ENCODE results near the gene OSBPL3. TPM values are rescaled to one million over a fixed set of nuclear protein-coding genes. Genes with fewer than 3 reads are reported as not detected.

The OSBPL3 gene
- polyA plus RNA-seq, 4 donors = 15.4 to 29.9 (median 21.2) TPM

GRCh38 chr7:24981171-24981951, 1.4 kb upstream of the OSBPL3 start:
- DNase-seq (ENCODE audit: low read depth in 4 of 4, low spot score in 2 of 4) = peak in 2 of 4 donors; percentile 23

GRCh38 chr7:24980534-24981170, 674 bp upstream of the OSBPL3 start:
- DNase-seq (ENCODE audit: low read depth in 4 of 4, low spot score in 2 of 4) = no peak

GRCh38 chr7:24979470-24979862, 512 bp downstream of the OSBPL3 start:
- peak in 1 of 4 donors; percentile 34 for DNase-seq (ENCODE audit: low read depth in 4 of 4, low spot score in 2 of 4)

- no peak for DNase-seq (ENCODE audit: low read depth in 4 of 4, low spot score in 2 of 4)
These were observed 1.0 kb downstream of the OSBPL3 start for GRCh38 chr7:24978843-24979469.

GRCh38 chr7:24975644-24976260, 4.2 kb downstream of the OSBPL3 start:
- DNase-seq (ENCODE audit: low read depth in 4 of 4, low spot score in 2 of 4) = no peak

- DNase-seq (ENCODE audit: low read depth in 4 of 4, low spot score in 2 of 4) = no peak
These were observed 4.8 kb downstream of the OSBPL3 start for GRCh38 chr7:24975172-24975571.

- DNase-seq (ENCODE audit: low read depth in 4 of 4, low spot score in 2 of 4) = no peak
These were observed 5.7 kb downstream of the OSBPL3 start for GRCh38 chr7:24974026-24974832.

- DNase-seq (ENCODE audit: low read depth in 4 of 4, low spot score in 2 of 4) = no peak
These were observed 7.0 kb downstream of the OSBPL3 start for GRCh38 chr7:24972991-24973390.

GRCh38 chr7:24972166-24972477, 7.9 kb downstream of the OSBPL3 start:
- DNase-seq (ENCODE audit: low read depth in 4 of 4, low spot score in 2 of 4) = no peak

- no peak for DNase-seq (ENCODE audit: low read depth in 4 of 4, low spot score in 2 of 4)
These were observed 8.4 kb downstream of the OSBPL3 start for GRCh38 chr7:24971333-24972165.

GRCh38 chr7:24970676-24971075, 9.3 kb downstream of the OSBPL3 start:
- DNase-seq (ENCODE audit: low read depth in 4 of 4, low spot score in 2 of 4) = no peak

GRCh38 chr7:24968165-24968564, 11.8 kb downstream of the OSBPL3 start:
- DNase-seq (ENCODE audit: low read depth in 4 of 4, low spot score in 2 of 4) = no peak

GRCh38 chr7:24967696-24968095, 12.3 kb downstream of the OSBPL3 start:
- DNase-seq (ENCODE audit: low read depth in 4 of 4, low spot score in 2 of 4) = no peak

- DNase-seq (ENCODE audit: low read depth in 4 of 4, low spot score in 2 of 4) = no peak
These were observed 13.2 kb downstream of the OSBPL3 start for GRCh38 chr7:24966802-24967201.

- DNase-seq (ENCODE audit: low read depth in 4 of 4, low spot score in 2 of 4) = no peak
These were observed 13.9 kb downstream of the OSBPL3 start for GRCh38 chr7:24965831-24966708.

GRCh38 chr7:24964191-24964590, 15.8 kb downstream of the OSBPL3 start:
- DNase-seq (ENCODE audit: low read depth in 4 of 4, low spot score in 2 of 4) = no peak

GRCh38 chr7:24963218-24963617, 16.8 kb downstream of the OSBPL3 start:
- DNase-seq (ENCODE audit: low read depth in 4 of 4, low spot score in 2 of 4) = no peak

- DNase-seq (ENCODE audit: low read depth in 4 of 4, low spot score in 2 of 4) = no peak
These were observed 17.5 kb downstream of the OSBPL3 start for GRCh38 chr7:24962418-24962962.

Measured in left renal cortex interstitium (tissue), 4 donors.